Right atrium auricular region (tissue), 2 donors: ENCODE data around the gene CASP3. TPM values are rescaled to one million over a fixed set of nuclear protein-coding genes. Genes with fewer than 3 reads are reported as not detected.

ENCODE experiments used
- DNase-seq: peaks from one replicate; pipeline ENCODE4 v3.0.0-alpha.2; 2019; ENCODE audit warnings: low spot score
- H3K27ac ChIP-seq, 2 donors: fragments of 200-600 bp; sonication (generic); 1 replicate in 1 of 2; 2 replicates in 1 of 2; pipeline ENCODE4 v1.5.1; 2016 to 2019
- H3K27me3 ChIP-seq, 2 donors: fragments of 200-600 bp; sonication (generic); one replicate each; pipeline versions ENCODE4 v1.5.1 to v1.6.0; 2017 to 2019
- H3K36me3 ChIP-seq: fragments of 200-600 bp; sonication (generic); one replicate; pipeline ENCODE4 v1.5.1; 2016
- H3K4me1 ChIP-seq, 2 donors: fragments of 200-600 bp; sonication (generic); one replicate each; pipeline versions ENCODE4 v1.5.1 to v1.6.0; 2017 to 2019
- H3K4me3 ChIP-seq, 2 donors: fragments of 200-600 bp; sonication (generic); 1 replicate in 1 of 2; 2 replicates in 1 of 2; pipeline ENCODE4 v1.5.1; 2017 to 2019; ENCODE audit warnings: mild to moderate bottlenecking in 1 of 2, moderate library complexity in 1 of 2
- H3K9me3 ChIP-seq, 2 donors: fragments of 200-600 bp; sonication (generic); one replicate each; pipeline ENCODE4 v1.5.1; 2019
- CTCF ChIP-seq, 2 donors: fragments of 200-600 bp; sonication (generic); IDR thresholded peaks; one replicate each; pipeline ENCODE4 v1.5.1; 2019; ENCODE audit warnings: antibody characterized with exemption in 2 of 2
- total RNA-seq, 2 donors: library from RNA; depleted of rRNA; stranded (reverse); fragments of >200 nt; gene quantifications; one replicate each; pipeline ENCODE4 v1.1.0, GENCODE V29; 2016

Gene CASP3
- total RNA-seq, 2 donors from 2014 or later: 10.3 to 12.1 TPM

GRCh38 chr4:184689681-184690080 is 40.4 kb upstream of the CASP3 start:
- H3K27ac ChIP-seq: no peak overlapping the region
- no peaks in the 10 kb centered on the region for H3K36me3 ChIP-seq
- H3K27me3 ChIP-seq: no peaks in the 10 kb centered on the region
- no peaks in the 10 kb centered on the region for H3K9me3 ChIP-seq
- H3K4me3 ChIP-seq: no peak overlapping the region
- peaks cover 0 to 6% of the 10 kb centered on the region in 2 donors for H3K4me1 ChIP-seq
- no peak for DNase-seq
- no peak for TF ChIP-seq CTCF (IDR thresholded peaks at IDR 0.05)

- peaks cover 0 to 9% of the 10 kb centered on the region in 2 donors for H3K4me1 ChIP-seq
- H3K27me3 ChIP-seq: no peaks in the 10 kb centered on the region
- no peak for DNase-seq
- no peaks in the 10 kb centered on the region for H3K36me3 ChIP-seq
- H3K9me3 ChIP-seq: no peaks in the 10 kb centered on the region
- no peak overlapping the region for H3K4me3 ChIP-seq
- no peak overlapping the region for H3K27ac ChIP-seq
- TF ChIP-seq CTCF (IDR thresholded peaks at IDR 0.05): no peak
Measured at GRCh38 chr4:184688447-184688846, 39.2 kb upstream of the CASP3 start.

GRCh38 chr4:184688005-184688404 is 38.8 kb upstream of the CASP3 start:
- H3K4me1 ChIP-seq: peaks cover 0 to 9% of the 10 kb centered on the region in 2 donors
- TF ChIP-seq CTCF (IDR thresholded peaks at IDR 0.05): no peak
- no peaks in the 10 kb centered on the region for H3K27me3 ChIP-seq
- no peak overlapping the region for H3K4me3 ChIP-seq
- no peaks in the 10 kb centered on the region for H3K36me3 ChIP-seq
- H3K27ac ChIP-seq: no peak overlapping the region
- H3K9me3 ChIP-seq: no peaks in the 10 kb centered on the region
- DNase-seq: no peak

- Histone ChIP-seq H3K4me3 (no peak overlapping the region), H3K36me3 (no peaks in the 10 kb centered on the region), H3K9me3 (no peaks in the 10 kb centered on the region), H3K4me1 (peaks cover 0 to 9% of the 10 kb centered on the region in 2 donors), H3K27ac (peak overlapping the region; percentile 5 to 15), H3K27me3 (no peaks in the 10 kb centered on the region)
- TF ChIP-seq CTCF (IDR thresholded peaks at IDR 0.05): no peak
- DNase-seq: no peak
Measured at GRCh38 chr4:184684491-184685189, 35.4 kb upstream of the CASP3 start.

- no peak for DNase-seq
- Histone ChIP-seq H3K36me3 (no peaks in the 10 kb centered on the region), H3K4me1 (peaks cover 0 to 9% of the 10 kb centered on the region in 2 donors), H3K27ac (no peak overlapping the region), H3K27me3 (no peaks in the 10 kb centered on the region), H3K9me3 (no peaks in the 10 kb centered on the region), H3K4me3 (no peak overlapping the region)
- TF ChIP-seq CTCF (IDR thresholded peaks at IDR 0.05): no peak
Measured at GRCh38 chr4:184681916-184682315, 32.7 kb upstream of the CASP3 start.

- DNase-seq: no peak
- H3K27me3 ChIP-seq: no peaks in the 10 kb centered on the region
- H3K27ac ChIP-seq: no peak overlapping the region
- H3K4me3 ChIP-seq: no peak overlapping the region
- H3K9me3 ChIP-seq: no peaks in the 10 kb centered on the region
- H3K36me3 ChIP-seq: no peaks in the 10 kb centered on the region
- no peak for TF ChIP-seq CTCF (IDR thresholded peaks at IDR 0.05)
- peaks cover 0 to 9% of the 10 kb centered on the region in 2 donors for H3K4me1 ChIP-seq
Measured at GRCh38 chr4:184680698-184681097, 31.5 kb upstream of the CASP3 start.
